Measurements from ENCODE around the gene SLC49A3. TPM values are rescaled to one million over a fixed set of nuclear protein-coding genes. Genes with fewer than 3 reads are reported as not detected.

Gene SLC49A3
- total RNA-seq, 1 experiment from 2014 or later = 0.49 TPM

GRCh38 chr4:665751-666435 is 23.1 kb downstream of the SLC49A3 start:
- Histone ChIP-seq H3K27me3 (no peaks in the 10 kb centered on the region), H3K9me3 (no peaks in the 10 kb centered on the region), H3K36me3 (no peaks in the 10 kb centered on the region), H3K4me3 (no peak overlapping the region)
- DNase-seq = no peak

GRCh38 chr4:665381-665750 is 23.6 kb downstream of the SLC49A3 start:
- Histone ChIP-seq H3K9me3 (no peaks in the 10 kb centered on the region), H3K36me3 (no peaks in the 10 kb centered on the region), H3K27me3 (no peaks in the 10 kb centered on the region), H3K4me3 (no peak overlapping the region)
- DNase-seq = no peak

- no peak for DNase-seq
- H3K27me3 ChIP-seq = no peaks in the 10 kb centered on the region
Observed at GRCh38 chr4:664713-665231, 24.2 kb downstream of the SLC49A3 start.

GRCh38 chr4:663438-664428 is 25.2 kb downstream of the SLC49A3 start:
- Histone ChIP-seq H3K27me3 (no peaks in the 10 kb centered on the region), H3K9me3 (no peaks in the 10 kb centered on the region), H3K36me3 (no peaks in the 10 kb centered on the region), H3K4me3 (no peak overlapping the region)
- no peak for DNase-seq

More at GRCh38 chr4:664713-665231, 24.2 kb downstream of the SLC49A3 start:
- Histone ChIP-seq H3K4me3 (no peak overlapping the region), H3K9me3 (no peaks in the 10 kb centered on the region), H3K36me3 (no peaks in the 10 kb centered on the region)

GRCh38 chr4:663046-663437 is 25.9 kb downstream of the SLC49A3 start:
- no peak for DNase-seq
- H3K27me3 ChIP-seq = no peaks in the 10 kb centered on the region
- no peaks in the 10 kb centered on the region for H3K36me3 ChIP-seq
- H3K9me3 ChIP-seq = no peaks in the 10 kb centered on the region
- no peak overlapping the region for H3K4me3 ChIP-seq

GRCh38 chr4:661881-662761 is 26.8 kb downstream of the SLC49A3 start:
- Histone ChIP-seq H3K36me3 (no peaks in the 10 kb centered on the region), H3K4me3 (no peak overlapping the region), H3K27me3 (no peaks in the 10 kb centered on the region), H3K9me3 (no peaks in the 10 kb centered on the region)
- no peak for DNase-seq

- Histone ChIP-seq H3K27me3 (no peaks in the 10 kb centered on the region), H3K9me3 (no peaks in the 10 kb centered on the region)
Observed at GRCh38 chr4:661231-661630, 27.7 kb downstream of the SLC49A3 start.

GRCh38 chr4:660401-660800 is 28.6 kb downstream of the SLC49A3 start:
- Histone ChIP-seq H3K36me3 (no peaks in the 10 kb centered on the region), H3K27me3 (no peaks in the 10 kb centered on the region), H3K4me3 (no peak overlapping the region), H3K9me3 (no peaks in the 10 kb centered on the region)
- no peak for DNase-seq

More at GRCh38 chr4:661231-661630, 27.7 kb downstream of the SLC49A3 start:
- no peak for DNase-seq
- H3K36me3 ChIP-seq = no peaks in the 10 kb centered on the region
- no peak overlapping the region for H3K4me3 ChIP-seq

GRCh38 chr4:659851-660250 is 29.1 kb downstream of the SLC49A3 start:
- Histone ChIP-seq H3K4me3 (no peak overlapping the region), H3K36me3 (no peaks in the 10 kb centered on the region), H3K27me3 (no peaks in the 10 kb centered on the region), H3K9me3 (no peaks in the 10 kb centered on the region)
- DNase-seq = no peak

- H3K9me3 ChIP-seq = no peaks in the 10 kb centered on the region
- no peaks in the 10 kb centered on the region for H3K36me3 ChIP-seq
- no peak for DNase-seq
- no peaks in the 10 kb centered on the region for H3K27me3 ChIP-seq
- no peak overlapping the region for H3K4me3 ChIP-seq
Observed at GRCh38 chr4:658681-659667, 30.0 kb downstream of the SLC49A3 start.

- DNase-seq = no peak
- no peaks in the 10 kb centered on the region for H3K9me3 ChIP-seq
- H3K36me3 ChIP-seq = no peaks in the 10 kb centered on the region
- H3K4me3 ChIP-seq = no peak overlapping the region
- no peaks in the 10 kb centered on the region for H3K27me3 ChIP-seq
Observed at GRCh38 chr4:657834-658667, 30.9 kb downstream of the SLC49A3 start.

GRCh38 chr4:657338-657833 is 31.6 kb downstream of the SLC49A3 start:
- Histone ChIP-seq H3K9me3 (no peaks in the 10 kb centered on the region), H3K4me3 (no peak overlapping the region), H3K27me3 (no peaks in the 10 kb centered on the region), H3K36me3 (no peaks in the 10 kb centered on the region)
- no peak for DNase-seq

GRCh38 chr4:656436-657337 is 32.3 kb downstream of the SLC49A3 start:
- no peak for DNase-seq
- Histone ChIP-seq H3K27me3 (no peaks in the 10 kb centered on the region), H3K9me3 (no peaks in the 10 kb centered on the region), H3K36me3 (no peaks in the 10 kb centered on the region), H3K4me3 (no peak overlapping the region)

Data from MG63 (cell line).